Gastroesophageal sphincter (tissue), 4 donors: Measurements from ENCODE around the gene AP5B1. TPM values are rescaled to one million over a fixed set of nuclear protein-coding genes. Genes with fewer than 3 reads are reported as not detected.

Source experiments
- ATAC-seq: fragments of 150-250 bp; one replicate; pipeline ENCODE4 v1.9.1; 2016; ENCODE audit warnings: mild to moderate bottlenecking, moderate library complexity
- H3K27ac ChIP-seq, 4 donors: fragments of 200-600 bp; sonication (generic) in 3 of 4; 1 replicate in 3 of 4; 2 replicates in 1 of 4; pipeline ENCODE4 v1.5.1; 2016 to 2019
- H3K27me3 ChIP-seq: fragments of 200-600 bp; sonication (generic); one replicate; pipeline ENCODE4 v1.5.1; 2019
- H3K36me3 ChIP-seq, 2 donors: fragments of 200-600 bp; sonication (generic); one replicate each; pipeline ENCODE4 v1.5.1; 2019; ENCODE audit warnings: control low read depth in 1 of 2
- H3K4me1 ChIP-seq, 3 donors: fragments of 200-600 bp; sonication (generic); 1 replicate in 2 of 3; 2 replicates in 1 of 3; pipeline ENCODE4 v1.5.1; 2016 to 2019; ENCODE audit warnings: control low read depth in 2 of 3
- H3K4me3 ChIP-seq, 2 donors: fragments of 200-600 bp; sonication (generic); one replicate each; pipeline ENCODE4 v1.5.1; 2019; ENCODE audit warnings: mild to moderate bottlenecking in 1 of 2, moderate library complexity in 1 of 2
- H3K9me3 ChIP-seq, 3 donors: fragments of 200-600 bp; sonication (generic); one replicate each; pipeline ENCODE4 v1.5.1; 2017 to 2019; ENCODE audit warnings: control low read depth in 2 of 3
- CTCF ChIP-seq, 4 experiments: fragments of 200-600 bp in 2 of 4; fragments of 450-650 bp in 2 of 4; sonication (generic) in 1 of 4; IDR thresholded peaks; one replicate each; pipeline ENCODE4 v1.5.1; 2017 to 2019; ENCODE audit warnings: antibody characterized with exemption in 4 of 4, mild to moderate bottlenecking in 2 of 4, moderate library complexity in 2 of 4
- EP300 ChIP-seq: sonication (generic); formaldehyde crosslinking; IDR thresholded peaks from one replicate; pipeline ENCODE4 v1.6.1; 2017; ENCODE audit warnings: antibody characterized with exemption, mild to moderate bottlenecking
- POLR2A ChIP-seq, 2 donors: fragments of 450-650 bp; IDR thresholded peaks; one replicate each; pipeline ENCODE4 v1.6.1; 2017; ENCODE audit warnings: antibody characterized with exemption in 2 of 2, mild to moderate bottlenecking in 2 of 2, moderate library complexity in 1 of 2
- POLR2AphosphoS5 ChIP-seq: sonication (generic); formaldehyde crosslinking; IDR thresholded peaks from one replicate; pipeline ENCODE4 v1.6.1; 2017; ENCODE audit warnings: antibody characterized with exemption
- WGBS, 2 donors: methylation state at CpG; one replicate each; pipeline ENCODE4 v1.1.5; 2018; ENCODE audit warnings: low coverage in 1 of 2; 5-methylcytosine and 5-hydroxymethylcytosine counted together
- total RNA-seq, 4 donors: library from RNA; depleted of rRNA; stranded (reverse); fragments of >200 nt; gene quantifications; one replicate each; pipeline ENCODE4 v1.1.0, GENCODE V29; 2016

AP5B1 gene
- total RNA-seq, 4 donors from 2014 or later = 11.2 to 23.4 (median 15.7) TPM

GRCh38 chr11:65781962-65782815, 1.4 kb upstream of the AP5B1 start:
- Histone ChIP-seq H3K4me1 (peaks cover 0 to 53% (median 20%) of the 10 kb centered on the region in 3 donors), H3K27me3 (peaks cover 34% of the 10 kb centered on the region), H3K9me3 (no peaks in the 10 kb centered on the region), H3K36me3 (peaks cover 0 to 23% of the 10 kb centered on the region in 2 donors), H3K27ac (peak overlapping the region in 1 of 4 donors; percentile 87), H3K4me3 (no peak overlapping the region)
- WGBS, 2 donors = no CpG with 5 or more reads among the region's 13 CpGs
- no peak for ATAC-seq
- TF ChIP-seq EP300 = no peak
- no peak for TF ChIP-seq CTCF (IDR thresholded peaks at IDR 0.05)
- TF ChIP-seq POLR2A (IDR thresholded peaks at IDR 0.05) = no peak
- no peak for TF ChIP-seq POLR2AphosphoS5

- no peaks in the 10 kb centered on the region for H3K9me3 ChIP-seq
- H3K27ac ChIP-seq = peak overlapping the region in 3 of 4 donors; percentile 78 to 87 (median 80)
- peaks cover 0 to 51% (median 17%) of the 10 kb centered on the region in 3 donors for H3K4me1 ChIP-seq
- H3K4me3 ChIP-seq = peak overlapping the region; percentile 75 to 98
- H3K36me3 ChIP-seq = peaks cover 0 to 31% of the 10 kb centered on the region in 2 donors
- ATAC-seq = peak; percentile 39
- H3K27me3 ChIP-seq = peaks cover 26% of the 10 kb centered on the region
- peak in 3 of 4 experiments; percentile 41 to 50 (median 48) for TF ChIP-seq CTCF (IDR thresholded peaks at IDR 0.05)
- no peak for TF ChIP-seq EP300
- TF ChIP-seq POLR2A (IDR thresholded peaks at IDR 0.05) = no peak
- TF ChIP-seq POLR2AphosphoS5 = no peak
- WGBS, 2 donors = no CpG with 5 or more reads among the region's 83 CpGs
Observed at GRCh38 chr11:65781152-65781961, 581 bp upstream of the AP5B1 start.

- peak; percentile 78 for ATAC-seq
- Histone ChIP-seq H3K4me3 (peak overlapping the region; percentile 75 to 98), H3K27me3 (peaks cover 14% of the 10 kb centered on the region), H3K4me1 (peaks cover 0 to 53% (median 12%) of the 10 kb centered on the region in 3 donors), H3K36me3 (peaks cover 0 to 32% of the 10 kb centered on the region in 2 donors), H3K9me3 (no peaks in the 10 kb centered on the region), H3K27ac (peak overlapping the region; percentile 0 to 87 (median 79))
- TF ChIP-seq CTCF (IDR thresholded peaks at IDR 0.05) (peak in 3 of 4 experiments; percentile 95 to 97 (median 97)), POLR2A (IDR thresholded peaks at IDR 0.05) (peak; percentile 27 to 37), EP300 (no peak), POLR2AphosphoS5 (peak; percentile 4)
- 7% methylated on average over 3 of the region's 76 CpGs; no CpG with 5 or more reads in 1 of the 2 donors for WGBS, 2 donors
Observed at GRCh38 chr11:65779919-65780769, 632 bp downstream of the AP5B1 start.

- ATAC-seq = no peak
- Histone ChIP-seq H3K27ac (peak overlapping the region in 3 of 4 donors; percentile 78 to 87 (median 80)), H3K4me1 (peaks cover 0 to 58% (median 12%) of the 10 kb centered on the region in 3 donors), H3K27me3 (peaks cover 8% of the 10 kb centered on the region), H3K36me3 (peaks cover 0 to 32% of the 10 kb centered on the region in 2 donors), H3K9me3 (no peaks in the 10 kb centered on the region), H3K4me3 (peak overlapping the region; percentile 75 to 98)
- WGBS, 2 donors = no CpG with 5 or more reads among the region's 12 CpGs
- no peak for TF ChIP-seq EP300
- no peak for TF ChIP-seq POLR2A (IDR thresholded peaks at IDR 0.05)
- no peak for TF ChIP-seq CTCF (IDR thresholded peaks at IDR 0.05)
- no peak for TF ChIP-seq POLR2AphosphoS5
Observed at GRCh38 chr11:65779669-65779918, 1.2 kb downstream of the AP5B1 start.
